ENCODE data around the gene SUMO4.

DNA sequence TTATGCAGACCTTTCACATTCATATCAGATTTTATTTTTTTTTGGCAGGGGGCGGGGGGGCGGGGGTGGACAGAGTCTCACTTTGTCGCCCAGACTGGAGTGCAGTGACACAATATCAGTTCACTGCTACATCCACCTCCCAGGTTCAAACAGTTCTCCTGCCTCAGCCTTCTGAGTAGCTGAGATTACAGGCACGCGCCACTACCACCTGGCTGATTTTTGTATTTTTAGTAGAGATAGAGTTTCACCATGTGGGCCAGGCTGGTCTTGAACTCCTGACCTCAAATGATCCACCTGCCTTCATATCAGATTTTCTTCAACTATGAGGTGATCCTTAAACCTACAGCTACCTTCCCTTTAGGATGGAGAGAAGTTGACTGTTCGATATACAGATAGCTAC is 8.0 kb upstream of the SUMO4 start:
- TF ChIP-seq, protein P1, sequence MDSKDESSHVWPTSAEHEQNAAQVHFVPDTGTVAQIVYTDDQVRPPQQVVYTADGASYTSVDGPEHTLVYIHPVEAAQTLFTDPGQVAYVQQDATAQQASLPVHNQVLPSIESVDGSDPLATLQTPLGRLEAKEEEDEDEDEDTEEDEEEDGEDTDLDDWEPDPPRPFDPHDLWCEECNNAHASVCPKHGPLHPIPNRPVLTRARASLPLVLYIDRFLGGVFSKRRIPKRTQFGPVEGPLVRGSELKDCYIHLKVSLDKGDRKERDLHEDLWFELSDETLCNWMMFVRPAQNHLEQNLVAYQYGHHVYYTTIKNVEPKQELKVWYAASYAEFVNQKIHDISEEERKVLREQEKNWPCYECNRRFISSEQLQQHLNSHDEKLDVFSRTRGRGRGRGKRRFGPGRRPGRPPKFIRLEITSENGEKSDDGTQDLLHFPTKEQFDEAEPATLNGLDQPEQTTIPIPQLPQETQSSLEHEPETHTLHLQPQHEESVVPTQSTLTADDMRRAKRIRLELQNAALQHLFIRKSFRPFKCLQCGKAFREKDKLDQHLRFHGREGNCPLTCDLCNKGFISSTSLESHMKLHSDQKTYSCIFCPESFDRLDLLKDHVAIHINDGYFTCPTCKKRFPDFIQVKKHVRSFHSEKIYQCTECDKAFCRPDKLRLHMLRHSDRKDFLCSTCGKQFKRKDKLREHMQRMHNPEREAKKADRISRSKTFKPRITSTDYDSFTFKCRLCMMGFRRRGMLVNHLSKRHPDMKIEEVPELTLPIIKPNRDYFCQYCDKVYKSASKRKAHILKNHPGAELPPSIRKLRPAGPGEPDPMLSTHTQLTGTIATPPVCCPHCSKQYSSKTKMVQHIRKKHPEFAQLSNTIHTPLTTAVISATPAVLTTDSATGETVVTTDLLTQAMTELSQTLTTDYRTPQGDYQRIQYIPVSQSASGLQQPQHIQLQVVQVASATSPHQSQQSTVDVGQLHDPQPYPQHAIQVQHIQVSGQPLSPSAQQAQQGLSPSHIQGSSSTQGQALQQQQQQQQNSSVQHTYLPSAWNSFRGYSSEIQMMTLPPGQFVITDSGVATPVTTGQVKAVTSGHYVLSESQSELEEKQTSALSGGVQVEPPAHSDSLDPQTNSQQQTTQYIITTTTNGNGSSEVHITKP (tag by site-specific recombination; IDR thresholded peaks at IDR 0.05): no peak
- TF ChIP-seq, protein P2, sequence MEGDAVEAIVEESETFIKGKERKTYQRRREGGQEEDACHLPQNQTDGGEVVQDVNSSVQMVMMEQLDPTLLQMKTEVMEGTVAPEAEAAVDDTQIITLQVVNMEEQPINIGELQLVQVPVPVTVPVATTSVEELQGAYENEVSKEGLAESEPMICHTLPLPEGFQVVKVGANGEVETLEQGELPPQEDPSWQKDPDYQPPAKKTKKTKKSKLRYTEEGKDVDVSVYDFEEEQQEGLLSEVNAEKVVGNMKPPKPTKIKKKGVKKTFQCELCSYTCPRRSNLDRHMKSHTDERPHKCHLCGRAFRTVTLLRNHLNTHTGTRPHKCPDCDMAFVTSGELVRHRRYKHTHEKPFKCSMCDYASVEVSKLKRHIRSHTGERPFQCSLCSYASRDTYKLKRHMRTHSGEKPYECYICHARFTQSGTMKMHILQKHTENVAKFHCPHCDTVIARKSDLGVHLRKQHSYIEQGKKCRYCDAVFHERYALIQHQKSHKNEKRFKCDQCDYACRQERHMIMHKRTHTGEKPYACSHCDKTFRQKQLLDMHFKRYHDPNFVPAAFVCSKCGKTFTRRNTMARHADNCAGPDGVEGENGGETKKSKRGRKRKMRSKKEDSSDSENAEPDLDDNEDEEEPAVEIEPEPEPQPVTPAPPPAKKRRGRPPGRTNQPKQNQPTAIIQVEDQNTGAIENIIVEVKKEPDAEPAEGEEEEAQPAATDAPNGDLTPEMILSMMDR (tag by site-specific recombination; IDR thresholded peaks at IDR 0.05): no peak
- TF ChIP-seq, protein P3, sequence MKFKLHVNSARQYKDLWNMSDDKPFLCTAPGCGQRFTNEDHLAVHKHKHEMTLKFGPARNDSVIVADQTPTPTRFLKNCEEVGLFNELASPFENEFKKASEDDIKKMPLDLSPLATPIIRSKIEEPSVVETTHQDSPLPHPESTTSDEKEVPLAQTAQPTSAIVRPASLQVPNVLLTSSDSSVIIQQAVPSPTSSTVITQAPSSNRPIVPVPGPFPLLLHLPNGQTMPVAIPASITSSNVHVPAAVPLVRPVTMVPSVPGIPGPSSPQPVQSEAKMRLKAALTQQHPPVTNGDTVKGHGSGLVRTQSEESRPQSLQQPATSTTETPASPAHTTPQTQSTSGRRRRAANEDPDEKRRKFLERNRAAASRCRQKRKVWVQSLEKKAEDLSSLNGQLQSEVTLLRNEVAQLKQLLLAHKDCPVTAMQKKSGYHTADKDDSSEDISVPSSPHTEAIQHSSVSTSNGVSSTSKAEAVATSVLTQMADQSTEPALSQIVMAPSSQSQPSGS (tag by site-specific recombination; IDR thresholded peaks at IDR 0.05; ENCODE audit: low read depth): no peak
- TF ChIP-seq ZNF146 (tag by site-specific recombination; IDR thresholded peaks at IDR 0.05) (no peak), ZNF366 (tag by site-specific recombination; conservative IDR thresholded peaks at IDR 0.05) (no peak), ZNF561 (tag by site-specific recombination; IDR thresholded peaks at IDR 0.05; ENCODE audit: borderline replicate concordance) (no peak), ZSCAN16 (tag by site-specific recombination; IDR thresholded peaks at IDR 0.05) (no peak)
- TF ChIP-seq, protein P4, sequence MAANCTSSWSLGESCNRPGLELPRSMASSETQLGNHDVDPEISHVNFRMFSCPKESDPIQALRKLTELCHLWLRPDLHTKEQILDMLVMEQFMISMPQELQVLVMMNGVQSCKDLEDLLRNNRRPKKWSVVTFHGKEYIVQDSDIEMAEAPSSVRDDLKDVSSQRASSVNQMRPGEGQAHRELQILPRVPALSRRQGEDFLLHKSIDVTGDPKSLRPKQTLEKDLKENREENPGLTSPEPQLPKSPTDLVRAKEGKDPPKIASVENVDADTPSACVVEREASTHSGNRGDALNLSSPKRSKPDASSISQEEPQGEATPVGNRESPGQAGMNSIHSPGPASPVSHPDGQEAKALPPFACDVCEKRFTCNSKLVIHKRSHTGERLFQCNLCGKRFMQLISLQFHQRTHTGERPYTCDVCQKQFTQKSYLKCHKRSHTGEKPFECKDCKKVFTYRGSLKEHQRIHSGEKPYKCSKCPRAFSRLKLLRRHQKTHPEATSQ (tag by site-specific recombination; IDR thresholded peaks at IDR 0.05): no peak
- TF ChIP-seq, protein P5, sequence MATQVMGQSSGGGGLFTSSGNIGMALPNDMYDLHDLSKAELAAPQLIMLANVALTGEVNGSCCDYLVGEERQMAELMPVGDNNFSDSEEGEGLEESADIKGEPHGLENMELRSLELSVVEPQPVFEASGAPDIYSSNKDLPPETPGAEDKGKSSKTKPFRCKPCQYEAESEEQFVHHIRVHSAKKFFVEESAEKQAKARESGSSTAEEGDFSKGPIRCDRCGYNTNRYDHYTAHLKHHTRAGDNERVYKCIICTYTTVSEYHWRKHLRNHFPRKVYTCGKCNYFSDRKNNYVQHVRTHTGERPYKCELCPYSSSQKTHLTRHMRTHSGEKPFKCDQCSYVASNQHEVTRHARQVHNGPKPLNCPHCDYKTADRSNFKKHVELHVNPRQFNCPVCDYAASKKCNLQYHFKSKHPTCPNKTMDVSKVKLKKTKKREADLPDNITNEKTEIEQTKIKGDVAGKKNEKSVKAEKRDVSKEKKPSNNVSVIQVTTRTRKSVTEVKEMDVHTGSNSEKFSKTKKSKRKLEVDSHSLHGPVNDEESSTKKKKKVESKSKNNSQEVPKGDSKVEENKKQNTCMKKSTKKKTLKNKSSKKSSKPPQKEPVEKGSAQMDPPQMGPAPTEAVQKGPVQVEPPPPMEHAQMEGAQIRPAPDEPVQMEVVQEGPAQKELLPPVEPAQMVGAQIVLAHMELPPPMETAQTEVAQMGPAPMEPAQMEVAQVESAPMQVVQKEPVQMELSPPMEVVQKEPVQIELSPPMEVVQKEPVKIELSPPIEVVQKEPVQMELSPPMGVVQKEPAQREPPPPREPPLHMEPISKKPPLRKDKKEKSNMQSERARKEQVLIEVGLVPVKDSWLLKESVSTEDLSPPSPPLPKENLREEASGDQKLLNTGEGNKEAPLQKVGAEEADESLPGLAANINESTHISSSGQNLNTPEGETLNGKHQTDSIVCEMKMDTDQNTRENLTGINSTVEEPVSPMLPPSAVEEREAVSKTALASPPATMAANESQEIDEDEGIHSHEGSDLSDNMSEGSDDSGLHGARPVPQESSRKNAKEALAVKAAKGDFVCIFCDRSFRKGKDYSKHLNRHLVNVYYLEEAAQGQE (tag by site-specific recombination; IDR thresholded peaks at IDR 0.05): no peak
